Middle frontal gyrus (tissue), 1 donor: ENCODE measurements around the gene SMPX.

ENCODE experiments used
- DNase-seq: peaks from one replicate; pipeline ENCODE4 v3.0.0-alpha.2; 2015; ENCODE audit warnings: low spot score; ENCODE audit errors: extremely low spot score

Gene SMPX

GRCh38 chrX:21715337-21715736, 42.6 kb downstream of the SMPX start:
- DNase-seq = no peak

GRCh38 chrX:21711848-21712197, 46.1 kb downstream of the SMPX start:
- no peak for DNase-seq

GRCh38 chrX:21711129-21711847, 46.6 kb downstream of the SMPX start:
- no peak for DNase-seq

GRCh38 chrX:21708116-21708515, 49.8 kb downstream of the SMPX start:
- DNase-seq = no peak

GRCh38 chrX:21705225-21705624, 52.7 kb downstream of the SMPX start:
- no peak for DNase-seq

GRCh38 chrX:21702725-21703124, 55.2 kb downstream of the SMPX start:
- DNase-seq = no peak

GRCh38 chrX:21700967-21701366, 56.9 kb downstream of the SMPX start:
- DNase-seq = no peak

- no peak for DNase-seq
Observed at GRCh38 chrX:21700275-21700674, 57.6 kb downstream of the SMPX start.

- DNase-seq = no peak
Observed at GRCh38 chrX:21699136-21699535, 58.8 kb downstream of the SMPX start.

GRCh38 chrX:21698272-21698671, 59.6 kb downstream of the SMPX start:
- no peak for DNase-seq

GRCh38 chrX:21691512-21692018, 66.4 kb downstream of the SMPX start:
- DNase-seq = no peak

GRCh38 chrX:21683941-21684340, 74.0 kb downstream of the SMPX start:
- no peak for DNase-seq

- no peak for DNase-seq
Observed at GRCh38 chrX:21678048-21678612, 79.8 kb downstream of the SMPX start.

GRCh38 chrX:21675931-21676330, 82.0 kb downstream of the SMPX start:
- DNase-seq = no peak

- DNase-seq = no peak
Observed at GRCh38 chrX:21674430-21675186, 83.3 kb downstream of the SMPX start.

- DNase-seq = no peak
Observed at GRCh38 chrX:21666679-21667078, 91.2 kb downstream of the SMPX start.

GRCh38 chrX:21666252-21666651, 91.7 kb downstream of the SMPX start:
- DNase-seq = no peak

GRCh38 chrX:21662761-21663160, 95.2 kb downstream of the SMPX start:
- no peak for DNase-seq

- DNase-seq = no peak
Observed at GRCh38 chrX:21661316-21661715, 96.6 kb downstream of the SMPX start.

GRCh38 chrX:21660156-21660555, 97.8 kb downstream of the SMPX start:
- no peak for DNase-seq

- DNase-seq = no peak
Observed at GRCh38 chrX:21659320-21659719, 98.6 kb downstream of the SMPX start.

GRCh38 chrX:21658746-21659145, 99.2 kb downstream of the SMPX start:
- DNase-seq = no peak
